Fibroblast of the aortic adventitia (primary cell): ENCODE results near the gene TMEM62. TPM values are rescaled to one million over a fixed set of nuclear protein-coding genes. Genes with fewer than 3 reads are reported as not detected.

Experiments
- DNase-seq: peaks from one replicate; pipeline ENCODE4 v3.0.0-alpha.2; 2010; ENCODE audit warnings: low read depth
- H3K4me3 ChIP-seq: 2 replicates; pipeline ENCODE4 v1.5.1; 2011; ENCODE audit warnings: low read depth, mild to moderate bottlenecking, control low read depth, low read length, moderate library complexity
- total RNA-seq: library from RNA; depleted of rRNA; stranded (reverse); fragments of >200 nt; gene quantifications from 2 replicates; pipeline ENCODE4 v1.2.3, GENCODE V29; 2012; ENCODE audit warnings: low replicate concordance
- TF ChIP-seq, protein P1 (sequence below): IDR thresholded peaks from 2 replicates; pipeline ENCODE4 v1.5.1; 2011; ENCODE audit warnings: mild to moderate bottlenecking, low read length, control low read depth, inconsistent platforms; ENCODE audit not compliant: insufficient read depth

The TMEM62 gene
- total RNA-seq, 1 donor, result 18.5 TPM

DNA sequence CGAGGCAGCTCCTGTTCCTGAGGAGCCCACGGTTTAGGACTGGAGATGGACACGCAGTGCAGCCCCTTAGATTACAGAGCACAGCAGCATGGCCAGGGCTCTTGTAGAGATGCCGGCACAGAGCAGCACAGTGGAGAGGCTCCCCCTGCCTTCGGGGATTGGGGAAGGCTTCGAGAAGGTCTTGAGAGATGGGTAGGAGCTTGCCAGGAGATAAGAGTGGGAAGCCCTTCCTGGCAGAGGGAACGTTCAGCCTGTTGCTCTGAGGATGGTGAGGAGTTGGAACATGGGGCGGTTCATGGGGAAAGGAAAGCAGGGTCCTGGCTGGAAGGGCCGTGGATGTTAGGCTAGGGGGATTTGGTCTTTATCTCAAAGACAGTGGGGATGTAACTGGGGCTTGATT lies 77.4 kb downstream of the TMEM62 start:
- no peak overlapping the region for H3K4me3 ChIP-seq
- TF ChIP-seq, protein P1, sequence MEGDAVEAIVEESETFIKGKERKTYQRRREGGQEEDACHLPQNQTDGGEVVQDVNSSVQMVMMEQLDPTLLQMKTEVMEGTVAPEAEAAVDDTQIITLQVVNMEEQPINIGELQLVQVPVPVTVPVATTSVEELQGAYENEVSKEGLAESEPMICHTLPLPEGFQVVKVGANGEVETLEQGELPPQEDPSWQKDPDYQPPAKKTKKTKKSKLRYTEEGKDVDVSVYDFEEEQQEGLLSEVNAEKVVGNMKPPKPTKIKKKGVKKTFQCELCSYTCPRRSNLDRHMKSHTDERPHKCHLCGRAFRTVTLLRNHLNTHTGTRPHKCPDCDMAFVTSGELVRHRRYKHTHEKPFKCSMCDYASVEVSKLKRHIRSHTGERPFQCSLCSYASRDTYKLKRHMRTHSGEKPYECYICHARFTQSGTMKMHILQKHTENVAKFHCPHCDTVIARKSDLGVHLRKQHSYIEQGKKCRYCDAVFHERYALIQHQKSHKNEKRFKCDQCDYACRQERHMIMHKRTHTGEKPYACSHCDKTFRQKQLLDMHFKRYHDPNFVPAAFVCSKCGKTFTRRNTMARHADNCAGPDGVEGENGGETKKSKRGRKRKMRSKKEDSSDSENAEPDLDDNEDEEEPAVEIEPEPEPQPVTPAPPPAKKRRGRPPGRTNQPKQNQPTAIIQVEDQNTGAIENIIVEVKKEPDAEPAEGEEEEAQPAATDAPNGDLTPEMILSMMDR, result no peak
- no peak for DNase-seq

GRCh38 chr15:43211224-43211735 lies 77.9 kb downstream of the TMEM62 start:
- H3K4me3 ChIP-seq, result no peak overlapping the region
- TF ChIP-seq, protein P1, result no peak

GRCh38 chr15:43212299-43212698 lies 78.9 kb downstream of the TMEM62 start:
- H3K4me3 ChIP-seq, result no peak overlapping the region
- no peak for DNase-seq
- TF ChIP-seq, protein P1, result no peak

More at GRCh38 chr15:43211224-43211735, 77.9 kb downstream of the TMEM62 start:
- no peak for DNase-seq

- no peak overlapping the region for H3K4me3 ChIP-seq
- no peak for DNase-seq
- TF ChIP-seq, protein P1, result no peak
Measured at GRCh38 chr15:43212951-43213350, 79.6 kb downstream of the TMEM62 start.

GRCh38 chr15:43213466-43213865 lies 80.1 kb downstream of the TMEM62 start:
- TF ChIP-seq, protein P1, result no peak
- no peak for DNase-seq

DNA sequence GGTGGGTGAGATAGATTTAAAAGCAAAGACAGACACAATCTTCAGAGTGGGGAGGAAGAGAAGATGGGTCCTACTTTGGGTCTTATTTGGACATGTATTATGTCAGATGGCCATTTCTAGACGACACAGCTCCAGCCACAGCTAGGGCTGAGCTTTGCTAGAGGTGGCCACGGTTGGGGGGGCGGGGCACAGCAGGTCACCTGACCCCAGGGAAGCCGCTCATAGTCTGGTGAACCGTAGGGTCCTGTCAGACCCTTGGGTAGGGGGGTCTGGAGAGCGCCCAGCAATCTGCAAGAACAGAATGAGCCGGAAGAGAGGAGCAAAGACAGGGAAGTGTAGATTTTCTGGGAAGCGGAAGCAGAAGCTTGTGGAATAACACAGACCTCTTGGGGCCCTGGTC lies 80.8 kb downstream of the TMEM62 start:
- no peak overlapping the region for H3K4me3 ChIP-seq
- no peak for DNase-seq
- TF ChIP-seq, protein P1, result no peak

More at GRCh38 chr15:43213466-43213865, 80.1 kb downstream of the TMEM62 start:
- H3K4me3 ChIP-seq, result no peak overlapping the region
